OCI-LY7 (cell line): ENCODE results near the gene ROBO2.

Experiments used
- CTCF ChIP-seq: fragments of 200-600 bp; sonication (generic); conservative IDR thresholded peaks from 2 replicates; pipeline ENCODE4 v1.5.1; 2014; ENCODE audit warnings: mild to moderate bottlenecking, antibody characterized with exemption, low read length, moderate library complexity, mixed read lengths
- EZH2phosphoT487 ChIP-seq: fragments of 200-600 bp; sonication (generic); IDR thresholded peaks from 2 replicates; pipeline ENCODE4 v1.6.1; 2018; ENCODE audit warnings: low read depth, borderline replicate concordance, mild to moderate bottlenecking, mixed run types, antibody characterized with exemption, low read length, moderate library complexity, mixed read lengths

- TF ChIP-seq CTCF, result no peak
- no peak for TF ChIP-seq EZH2phosphoT487
These were observed 121.1 kb downstream of the ROBO2 start for GRCh38 chr3:77160931-77161497.
